Nucleus accumbens (tissue), 56 donors: ENCODE results near the gene EIF4A2.
"Not testable (repeated sequence)": the region's sequence is repeated elsewhere in the genome, so short reads cannot be mapped to it uniquely, and the experiment has no call there.

Source experiments
- DNase-seq, 56 donors: peaks; one replicate each; lab custom pipeline; 2025; lab: John Stamatoyannopoulos, UW

Gene EIF4A2

GRCh38 chr3:186783731-186784515, 546 bp downstream of the EIF4A2 start:
- peak in 55 of 56 donors; percentile 17 to 89 (median 72) for DNase-seq

GRCh38 chr3:186784820-186785494, 1.6 kb downstream of the EIF4A2 start:
- DNase-seq: no peak

- no peak for DNase-seq
Measured at GRCh38 chr3:186785495-186786018, 2.2 kb downstream of the EIF4A2 start.

- no peak for DNase-seq
Measured at GRCh38 chr3:186786922-186787321, 3.5 kb downstream of the EIF4A2 start.

GRCh38 chr3:186787642-186788481, 4.5 kb downstream of the EIF4A2 start:
- DNase-seq: no peak

- DNase-seq: no peak
Measured at GRCh38 chr3:186788482-186789370, 5.3 kb downstream of the EIF4A2 start.

- DNase-seq: no peak
Measured at GRCh38 chr3:186789554-186790260, 6.3 kb downstream of the EIF4A2 start.

- DNase-seq: no peak
Measured at GRCh38 chr3:186790261-186790981, 7.0 kb downstream of the EIF4A2 start.

GRCh38 chr3:186798239-186798874, 15.0 kb downstream of the EIF4A2 start:
- DNase-seq: no peak

GRCh38 chr3:186800285-186800684, 16.9 kb downstream of the EIF4A2 start:
- DNase-seq: no peak

- no peak for DNase-seq
Measured at GRCh38 chr3:186802701-186803100, 19.3 kb downstream of the EIF4A2 start.

- DNase-seq: not testable (repeated sequence)
Measured at GRCh38 chr3:186803447-186803846, 20.1 kb downstream of the EIF4A2 start.

GRCh38 chr3:186806089-186807055, 23.0 kb downstream of the EIF4A2 start, which contains the start of gene RFC4:
RFC4 (minus strand) TSS chr3:186806482; CDS start chr3:186804713, 1,769 bp downstream.
- DNase-seq: peak; percentile 14 to 91 (median 76)

- no peak for DNase-seq
Measured at GRCh38 chr3:186807231-186807630, 23.9 kb downstream of the EIF4A2 start.

GRCh38 chr3:186810336-186810996, 27.1 kb downstream of the EIF4A2 start:
- DNase-seq: no peak

GRCh38 chr3:186811313-186811712, 27.9 kb downstream of the EIF4A2 start:
- DNase-seq: not testable (repeated sequence)
